ENCODE data around the gene SNTB2. TPM values are rescaled to one million over a fixed set of nuclear protein-coding genes. Genes with fewer than 3 reads are reported as not detected.
A peak's percentile ranks its signal among the peaks of the same experiment; 100 is the strongest.

SNTB2 gene
- total and polyA plus RNA-seq, 2 donors (not counting 1 experiment from before 2014, with no cell fraction given): 51.8 to 63.3 TPM

GRCh38 chr16:69267633-69268032 is 80.7 kb downstream of the SNTB2 start:
- no peaks in the 10 kb centered on the region for H3K9me3 ChIP-seq (ENCODE audit: control insufficient read depth, insufficient read depth, low read depth, low read length)
- no peak overlapping the region for H3K9ac ChIP-seq (ENCODE audit: insufficient read depth, low read length)
- H2AFZ ChIP-seq (ENCODE audit: low read length): no peak overlapping the region
- no peaks in the 10 kb centered on the region for H3K27me3 ChIP-seq (ENCODE audit: control insufficient read depth, insufficient read depth, low read length)
- H3K4me3 ChIP-seq (replicated peaks in 1 of 4; ENCODE audit: control extremely low read depth in 1 of 4, insufficient read depth in 1 of 4, low read depth in 3 of 4, low read length in 4 of 4): no peak overlapping the region
- no peak overlapping the region for H3K27ac ChIP-seq (ENCODE audit: insufficient read depth, low read length)
- no peak overlapping the region for H3K4me2 ChIP-seq (ENCODE audit: extremely low read depth, insufficient read depth, low read length)
- peaks cover 5% of the 10 kb centered on the region for H3K36me3 ChIP-seq (ENCODE audit: control insufficient read depth, insufficient read depth, low read length)
- H3K4me1 ChIP-seq (ENCODE audit: control insufficient read depth, extremely low read depth, insufficient read depth, low read length): peaks cover 3% of the 10 kb centered on the region
- H3K79me2 ChIP-seq (ENCODE audit: control insufficient read depth, insufficient read depth, low read length): peaks cover 4% of the 10 kb centered on the region
- H4K20me1 ChIP-seq (ENCODE audit: control insufficient read depth, extremely low read depth, insufficient read depth, low read length): no peaks in the 10 kb centered on the region
- no peak for TF ChIP-seq CTCF (conservative IDR thresholded peaks at IDR 0.05 in 1 of 2, IDR thresholded peaks at IDR 0.05 in 1 of 2; ENCODE audit: low read depth in 1 of 2, low read length in 2 of 2)
- no peak for TF ChIP-seq EZH2 (IDR thresholded peaks at IDR 0.05; ENCODE audit: low read length, missing control alignments)
- no peak for DNase-seq (ENCODE audit: low read depth in 2 of 2)

GRCh38 chr16:69270395-69270794 is 83.4 kb downstream of the SNTB2 start:
- TF ChIP-seq CTCF (conservative IDR thresholded peaks at IDR 0.05 in 1 of 2, IDR thresholded peaks at IDR 0.05 in 1 of 2; ENCODE audit: low read depth in 1 of 2, low read length in 2 of 2) (no peak), EZH2 (IDR thresholded peaks at IDR 0.05; ENCODE audit: low read length, missing control alignments) (no peak)
- H3K79me2 ChIP-seq (ENCODE audit: control insufficient read depth, insufficient read depth, low read length): peaks cover 5% of the 10 kb centered on the region
- DNase-seq (ENCODE audit: low read depth in 2 of 2): peak in 1 of 2 donors; percentile 67

GRCh38 chr16:69270831-69271230 is 83.9 kb downstream of the SNTB2 start:
- Histone ChIP-seq H2AFZ (ENCODE audit: low read length) (no peak overlapping the region), H3K27ac (ENCODE audit: insufficient read depth, low read length) (no peak overlapping the region), H4K20me1 (ENCODE audit: control insufficient read depth, extremely low read depth, insufficient read depth, low read length) (no peaks in the 10 kb centered on the region), H3K79me2 (ENCODE audit: control insufficient read depth, insufficient read depth, low read length) (peaks cover 5% of the 10 kb centered on the region), H3K9ac (ENCODE audit: insufficient read depth, low read length) (no peak overlapping the region), H3K27me3 (ENCODE audit: control insufficient read depth, insufficient read depth, low read length) (no peaks in the 10 kb centered on the region), H3K4me2 (ENCODE audit: extremely low read depth, insufficient read depth, low read length) (no peak overlapping the region), H3K9me3 (ENCODE audit: control insufficient read depth, insufficient read depth, low read depth, low read length) (no peaks in the 10 kb centered on the region), H3K4me1 (ENCODE audit: control insufficient read depth, extremely low read depth, insufficient read depth, low read length) (peaks cover 13% of the 10 kb centered on the region), H3K4me3 (replicated peaks in 1 of 4; ENCODE audit: control extremely low read depth in 1 of 4, insufficient read depth in 1 of 4, low read depth in 3 of 4, low read length in 4 of 4) (no peak overlapping the region), H3K36me3 (ENCODE audit: control insufficient read depth, insufficient read depth, low read length) (peaks cover 3% of the 10 kb centered on the region)
- TF ChIP-seq EZH2 (IDR thresholded peaks at IDR 0.05; ENCODE audit: low read length, missing control alignments) (no peak), CTCF (conservative IDR thresholded peaks at IDR 0.05 in 1 of 2, IDR thresholded peaks at IDR 0.05 in 1 of 2; ENCODE audit: low read depth in 1 of 2, low read length in 2 of 2) (no peak)
- peak in 1 of 2 donors; percentile 18 for DNase-seq (ENCODE audit: low read depth in 2 of 2)

More at GRCh38 chr16:69270395-69270794, 83.4 kb downstream of the SNTB2 start:
- Histone ChIP-seq H3K27me3 (ENCODE audit: control insufficient read depth, insufficient read depth, low read length) (no peaks in the 10 kb centered on the region), H2AFZ (ENCODE audit: low read length) (no peak overlapping the region), H3K36me3 (ENCODE audit: control insufficient read depth, insufficient read depth, low read length) (peaks cover 5% of the 10 kb centered on the region), H3K4me3 (replicated peaks in 1 of 4; ENCODE audit: control extremely low read depth in 1 of 4, insufficient read depth in 1 of 4, low read depth in 3 of 4, low read length in 4 of 4) (no peak overlapping the region), H3K4me1 (ENCODE audit: control insufficient read depth, extremely low read depth, insufficient read depth, low read length) (peaks cover 10% of the 10 kb centered on the region), H4K20me1 (ENCODE audit: control insufficient read depth, extremely low read depth, insufficient read depth, low read length) (no peaks in the 10 kb centered on the region), H3K4me2 (ENCODE audit: extremely low read depth, insufficient read depth, low read length) (no peak overlapping the region), H3K27ac (ENCODE audit: insufficient read depth, low read length) (peak overlapping the region; percentile 11), H3K9ac (ENCODE audit: insufficient read depth, low read length) (no peak overlapping the region), H3K9me3 (ENCODE audit: control insufficient read depth, insufficient read depth, low read depth, low read length) (no peaks in the 10 kb centered on the region)
